Astrocyte of the cerebellum (primary cell): ENCODE data around the gene AMPH.

ENCODE experiments used
- DNase-seq: peaks from one replicate; pipeline ENCODE4 v3.0.0-alpha.2; 2011; ENCODE audit warnings: low read depth
- H3K4me3 ChIP-seq: 2 replicates; pipeline ENCODE4 v1.5.1; 2011; ENCODE audit warnings: mild to moderate bottlenecking, low read depth, low read length, moderate library complexity
- in situ Hi-C: cut with HindIII; loops from 2 replicates; pipeline ENCODE4 v1.10.0; 2017; ENCODE audit warnings: low sequenced_read_pairs
- TF ChIP-seq, protein P1 (sequence below): IDR thresholded peaks from 2 replicates; pipeline ENCODE4 v1.5.1; 2012; ENCODE audit warnings: low read length, low read depth, moderate library complexity, mild to moderate bottlenecking; ENCODE audit errors: missing control alignments

The AMPH gene

DNA sequence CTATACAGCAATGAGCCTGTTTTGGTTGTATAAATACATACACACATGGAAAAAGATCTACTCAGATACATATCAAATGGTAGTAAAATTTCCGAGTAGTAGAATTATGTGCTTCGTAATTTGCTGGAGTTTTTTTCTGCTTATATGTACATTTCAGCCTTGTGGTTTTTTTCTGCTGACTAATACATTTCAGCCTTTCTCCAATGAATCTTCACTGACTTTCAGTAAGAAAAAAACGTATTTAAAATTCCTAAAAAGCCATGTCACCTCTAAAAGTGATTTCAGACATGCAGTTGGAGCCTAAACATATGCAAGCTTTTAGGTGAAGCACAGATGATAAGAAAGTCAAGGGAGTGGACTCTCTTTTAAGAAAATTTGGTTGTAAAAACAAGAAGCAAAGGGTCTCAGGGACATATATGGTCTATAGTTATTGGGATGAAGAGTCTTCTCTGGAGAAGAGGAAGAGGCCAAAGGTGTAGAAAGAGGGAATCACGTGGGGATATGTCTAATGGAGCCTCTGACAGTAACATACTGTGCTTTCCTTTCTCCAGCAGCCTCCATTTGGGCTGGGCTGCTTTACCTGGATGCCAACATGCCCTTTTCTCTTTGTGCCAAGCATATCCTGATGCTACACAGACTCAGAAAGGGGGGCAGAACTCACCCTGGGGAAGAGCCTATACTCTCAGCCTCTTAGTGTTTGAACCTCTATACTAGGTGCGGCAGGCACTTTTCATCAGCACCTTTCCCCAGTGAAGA lies 2.4 kb downstream of the AMPH start:
- H3K4me3 ChIP-seq, result no peak overlapping the region
- DNase-seq, result peak; percentile 39
- TF ChIP-seq, protein P1, sequence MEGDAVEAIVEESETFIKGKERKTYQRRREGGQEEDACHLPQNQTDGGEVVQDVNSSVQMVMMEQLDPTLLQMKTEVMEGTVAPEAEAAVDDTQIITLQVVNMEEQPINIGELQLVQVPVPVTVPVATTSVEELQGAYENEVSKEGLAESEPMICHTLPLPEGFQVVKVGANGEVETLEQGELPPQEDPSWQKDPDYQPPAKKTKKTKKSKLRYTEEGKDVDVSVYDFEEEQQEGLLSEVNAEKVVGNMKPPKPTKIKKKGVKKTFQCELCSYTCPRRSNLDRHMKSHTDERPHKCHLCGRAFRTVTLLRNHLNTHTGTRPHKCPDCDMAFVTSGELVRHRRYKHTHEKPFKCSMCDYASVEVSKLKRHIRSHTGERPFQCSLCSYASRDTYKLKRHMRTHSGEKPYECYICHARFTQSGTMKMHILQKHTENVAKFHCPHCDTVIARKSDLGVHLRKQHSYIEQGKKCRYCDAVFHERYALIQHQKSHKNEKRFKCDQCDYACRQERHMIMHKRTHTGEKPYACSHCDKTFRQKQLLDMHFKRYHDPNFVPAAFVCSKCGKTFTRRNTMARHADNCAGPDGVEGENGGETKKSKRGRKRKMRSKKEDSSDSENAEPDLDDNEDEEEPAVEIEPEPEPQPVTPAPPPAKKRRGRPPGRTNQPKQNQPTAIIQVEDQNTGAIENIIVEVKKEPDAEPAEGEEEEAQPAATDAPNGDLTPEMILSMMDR, result no peak
- in situ Hi-C loops, result no loop called here

- in situ Hi-C loops, result no loop called here
- no peak overlapping the region for H3K4me3 ChIP-seq
- TF ChIP-seq, protein P1, result no peak
- DNase-seq, result no peak
Measured at GRCh38 chr7:38625866-38626265, 5.3 kb downstream of the AMPH start.

DNA sequence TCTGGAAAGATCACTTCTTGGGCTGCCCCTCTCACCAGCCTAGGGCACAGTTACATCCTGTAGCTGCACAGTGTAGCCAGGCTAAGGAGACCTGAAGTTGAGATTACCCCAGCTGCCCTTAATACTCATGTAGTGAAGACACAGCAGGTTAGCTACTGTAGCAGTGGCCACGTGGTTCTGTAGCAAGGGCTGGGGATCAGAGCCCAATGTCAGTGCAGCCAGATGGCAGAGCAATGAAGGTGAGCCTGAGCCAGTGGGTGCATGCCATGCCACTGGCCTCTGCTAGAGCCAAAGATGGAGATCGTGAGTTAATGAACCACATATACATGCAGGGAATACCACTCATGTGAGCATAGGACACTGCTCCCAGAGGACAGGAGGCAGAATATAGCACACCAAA lies 15.5 kb downstream of the AMPH start:
- no peak overlapping the region for H3K4me3 ChIP-seq
- TF ChIP-seq, protein P1, result no peak
- in situ Hi-C loops, result no loop called here
- DNase-seq, result no peak

DNA sequence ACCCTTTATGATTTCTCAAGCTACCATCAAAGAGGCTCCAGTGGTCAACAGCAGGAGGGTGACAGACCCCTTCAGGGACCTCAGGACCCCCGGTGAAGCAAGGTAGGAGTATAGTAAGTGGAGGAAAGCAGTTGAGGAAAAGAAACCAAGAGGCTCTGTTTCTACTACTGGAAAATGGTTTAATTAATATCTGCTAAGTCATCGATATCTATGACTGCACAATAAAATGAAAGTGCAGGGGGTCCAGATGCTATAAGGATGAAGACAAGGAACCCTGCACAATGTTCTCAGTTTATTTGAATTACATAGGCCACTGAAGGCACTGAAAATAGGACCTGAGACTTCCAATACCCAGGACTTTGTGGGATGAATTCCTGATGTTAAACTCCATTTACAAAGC lies 23.7 kb downstream of the AMPH start:
- TF ChIP-seq, protein P1, result no peak
- no peak for DNase-seq
- H3K4me3 ChIP-seq, result no peak overlapping the region
- in situ Hi-C loops, result no loop called here

GRCh38 chr7:38600741-38601140 lies 30.4 kb downstream of the AMPH start:
- in situ Hi-C loops, result no loop called here
- H3K4me3 ChIP-seq, result no peak overlapping the region
- TF ChIP-seq, protein P1, result no peak
- no peak for DNase-seq

GRCh38 chr7:38594949-38595348 lies 36.2 kb downstream of the AMPH start:
- DNase-seq, result no peak
- H3K4me3 ChIP-seq, result no peak overlapping the region
- TF ChIP-seq, protein P1, result no peak
- in situ Hi-C loops, result no loop called here
